Right forelimb (tissue), 1 donor: ENCODE results near the gene DNAH9.
"Not testable (repeated sequence)": the region's sequence is repeated elsewhere in the genome, so short reads cannot be mapped to it uniquely, and the experiment has no call there.

Experiments used
- DNase-seq: peaks from one replicate; pipeline ENCODE4 v3.0.0-alpha.2; 2018

The DNAH9 gene

GRCh38 chr17:11925262-11926021, 327.2 kb downstream of the DNAH9 start:
- no peak for DNase-seq

GRCh38 chr17:11928436-11928835, 330.2 kb downstream of the DNAH9 start:
- DNase-seq: no peak

- DNase-seq: no peak
Measured at GRCh38 chr17:11932337-11932898, 334.1 kb downstream of the DNAH9 start.

GRCh38 chr17:11935734-11936406, 337.6 kb downstream of the DNAH9 start:
- DNase-seq: peak; percentile 73

GRCh38 chr17:11940904-11941303, 342.6 kb downstream of the DNAH9 start:
- no peak for DNase-seq

- DNase-seq: not testable (repeated sequence)
Measured at GRCh38 chr17:11943086-11943485, 344.8 kb downstream of the DNAH9 start.

GRCh38 chr17:11943759-11944347, 345.6 kb downstream of the DNAH9 start:
- DNase-seq: no peak

- no peak for DNase-seq
Measured at GRCh38 chr17:11944587-11944986, 346.3 kb downstream of the DNAH9 start.

GRCh38 chr17:11948789-11949188, 350.5 kb downstream of the DNAH9 start:
- no peak for DNase-seq

GRCh38 chr17:11949571-11949970, 351.3 kb downstream of the DNAH9 start:
- DNase-seq: not testable (repeated sequence)

GRCh38 chr17:11950771-11951519, 352.7 kb downstream of the DNAH9 start:
- DNase-seq: no peak

- DNase-seq: no peak
Measured at GRCh38 chr17:11952610-11953009, 354.3 kb downstream of the DNAH9 start.

GRCh38 chr17:11953924-11954323, 355.7 kb downstream of the DNAH9 start:
- no peak for DNase-seq

- DNase-seq: no peak
Measured at GRCh38 chr17:11954936-11955335, 356.7 kb downstream of the DNAH9 start.

- DNase-seq: no peak
Measured at GRCh38 chr17:11969565-11969964, 371.3 kb downstream of the DNAH9 start.

GRCh38 chr17:11972741-11973140, 374.5 kb downstream of the DNAH9 start:
- DNase-seq: not testable (repeated sequence)

GRCh38 chr17:11979795-11980194, 381.5 kb downstream of the DNAH9 start:
- no peak for DNase-seq

GRCh38 chr17:11980813-11981212, 382.5 kb downstream of the DNAH9 start:
- DNase-seq: no peak

GRCh38 chr17:11981862-11982261, 383.6 kb downstream of the DNAH9 start:
- no peak for DNase-seq

- no peak for DNase-seq
Measured at GRCh38 chr17:11986179-11986941, 388.1 kb downstream of the DNAH9 start.

- peak; percentile 43 for DNase-seq
Measured at GRCh38 chr17:11986942-11987329, 388.7 kb downstream of the DNAH9 start.

GRCh38 chr17:11990363-11990983, 392.2 kb downstream of the DNAH9 start:
- DNase-seq: no peak
